SK-N-SH treated with all-trans-retinoic acid at 6 μM for 48 hours (cell line): Measurements from ENCODE around the gene C22orf31.

Source experiments
- ATAC-seq: fragments of 200-7000 bp; cut with Tn5 transposase; 3 replicates; pipeline ENCODE4 v1.9.1; 2020; ENCODE audit warnings: mild to moderate bottlenecking, moderate library complexity
- ARNTL ChIP-seq: fragments of 450-650 bp; formaldehyde crosslinking; IDR thresholded peaks from 2 replicates; pipeline ENCODE4 v1.5.0; 2020; ENCODE audit warnings: low read depth, mild to moderate bottlenecking, moderate library complexity, borderline replicate concordance
- BACH2 ChIP-seq: fragments of 250-450 bp; sonication (Bioruptor Pico); IDR thresholded peaks from 2 replicates; pipeline ENCODE4 v1.9.0; 2021; ENCODE audit warnings: mild to moderate bottlenecking, borderline replicate concordance
- CREB5 ChIP-seq: fragments of 250-450 bp; sonication (Bioruptor Pico); IDR thresholded peaks from 2 replicates; pipeline ENCODE4 v1.5.1; 2020; ENCODE audit warnings: low read depth, mild to moderate bottlenecking, moderate library complexity
- CSDC2 ChIP-seq: fragments of 250-450 bp; sonication (Bioruptor Pico); IDR thresholded peaks from 2 replicates; pipeline ENCODE4 v1.5.0; 2020; ENCODE audit warnings: mild to moderate bottlenecking, moderate library complexity
- CSRNP3 ChIP-seq: fragments of 250-450 bp; sonication (Bioruptor Pico); IDR thresholded peaks from 2 replicates; pipeline ENCODE4 v1.5.1; 2021; ENCODE audit warnings: mild to moderate bottlenecking, moderate library complexity
- GLIS3 ChIP-seq: fragments of 250-450 bp; sonication (Bioruptor Pico); IDR thresholded peaks from 2 replicates; pipeline ENCODE4 v1.5.0; 2020; ENCODE audit warnings: mild to moderate bottlenecking, moderate library complexity
- ISL1 ChIP-seq: fragments of 250-450 bp; sonication (Bioruptor Pico); IDR thresholded peaks from 2 replicates; pipeline ENCODE4 v2.1.2; 2022; ENCODE audit warnings: mild to moderate bottlenecking, moderate library complexity
- OSR1 ChIP-seq: fragments of 250-450 bp; sonication (Bioruptor Pico); IDR thresholded peaks from 2 replicates; pipeline ENCODE4 v1.8.0; 2022; ENCODE audit warnings: moderate library complexity, mild to moderate bottlenecking, inconsistent platforms
- PATZ1 ChIP-seq: fragments of 250-450 bp; sonication (Bioruptor Pico); IDR thresholded peaks from 2 replicates; pipeline ENCODE4 v1.8.0; 2020; ENCODE audit warnings: mild to moderate bottlenecking, moderate library complexity, borderline replicate concordance
- POU6F1 ChIP-seq: fragments of 250-450 bp; sonication (Bioruptor Pico); IDR thresholded peaks from 2 replicates; pipeline ENCODE4 v1.8.0; 2021; ENCODE audit warnings: low read depth, mild to moderate bottlenecking, moderate library complexity, borderline replicate concordance
- PPARA ChIP-seq: fragments of 250-450 bp; sonication (Bioruptor Pico); IDR thresholded peaks from 2 replicates; pipeline ENCODE4 v1.5.0; 2020; ENCODE audit warnings: mild to moderate bottlenecking, borderline replicate concordance
- RARB ChIP-seq: fragments of 250-450 bp; sonication (Bioruptor Pico); IDR thresholded peaks from 2 replicates; pipeline ENCODE4 v1.8.0; 2021; ENCODE audit warnings: mild to moderate bottlenecking, moderate library complexity
- SNAI2 ChIP-seq: fragments of 250-450 bp; sonication (Bioruptor Pico); IDR thresholded peaks from 2 replicates; pipeline ENCODE4 v1.5.0; 2020; ENCODE audit warnings: mild to moderate bottlenecking, moderate library complexity
- TCF4 ChIP-seq: fragments of 250-450 bp; sonication (Bioruptor Pico); IDR thresholded peaks from 2 replicates; pipeline ENCODE4 v1.8.0; 2021; ENCODE audit warnings: mild to moderate bottlenecking, moderate library complexity, borderline replicate concordance
- TSHZ2 ChIP-seq: fragments of 250-450 bp; sonication (Bioruptor Pico); IDR thresholded peaks from 2 replicates; pipeline ENCODE4 v1.5.0; 2020; ENCODE audit warnings: mild to moderate bottlenecking, moderate library complexity
- ZC3H10 ChIP-seq: fragments of 250-450 bp; sonication (Bioruptor Pico); IDR thresholded peaks from 2 replicates; pipeline ENCODE4 v1.5.1; 2021; ENCODE audit warnings: mild to moderate bottlenecking, moderate library complexity
- ZFP3 ChIP-seq: fragments of 250-450 bp; sonication (Bioruptor Pico); IDR thresholded peaks from 2 replicates; pipeline ENCODE4 v1.5.0; 2020; ENCODE audit warnings: mild to moderate bottlenecking, moderate library complexity
- ZFP30 ChIP-seq: fragments of 450-650 bp; formaldehyde crosslinking; IDR thresholded peaks from 2 replicates; pipeline ENCODE4 v1.5.0; 2022; ENCODE audit warnings: mild to moderate bottlenecking, moderate library complexity
- ZNF565 ChIP-seq: fragments of 450-650 bp; formaldehyde crosslinking; conservative IDR thresholded peaks from 2 replicates; pipeline ENCODE4 v1.5.0; 2020; ENCODE audit warnings: low read depth, mild to moderate bottlenecking, moderate library complexity
- ZNF70 ChIP-seq: fragments of 450-650 bp; formaldehyde crosslinking; IDR thresholded peaks from 2 replicates; pipeline ENCODE4 v1.5.0; 2020; ENCODE audit warnings: mild to moderate bottlenecking, moderate library complexity
- ZNF8 ChIP-seq: fragments of 450-650 bp; formaldehyde crosslinking; IDR thresholded peaks from 2 replicates; pipeline ENCODE4 v1.5.0; 2020; ENCODE audit warnings: mild to moderate bottlenecking, moderate library complexity

C22orf31 gene

GRCh38 chr22:29070490-29070889 is 8.9 kb upstream of the C22orf31 start:
- no peak for ATAC-seq
- TF ChIP-seq ZC3H10 (CRISPR knock-in tag), result no peak
- TF ChIP-seq RARB (CRISPR knock-in tag), result no peak
- TF ChIP-seq OSR1 (CRISPR knock-in tag), result no peak
- no peak for TF ChIP-seq TCF4
- no peak for TF ChIP-seq BACH2 (CRISPR knock-in tag)
- no peak for TF ChIP-seq CREB5 (CRISPR knock-in tag)
- TF ChIP-seq POU6F1 (CRISPR knock-in tag), result no peak
- no peak for TF ChIP-seq ZNF70
- TF ChIP-seq PPARA (CRISPR knock-in tag), result no peak
- no peak for TF ChIP-seq TSHZ2 (CRISPR knock-in tag)
- TF ChIP-seq SNAI2 (CRISPR knock-in tag), result no peak
- no peak for TF ChIP-seq ISL1
- TF ChIP-seq ARNTL (CRISPR knock-in tag), result no peak
- TF ChIP-seq ZNF8, result no peak
- no peak for TF ChIP-seq PATZ1 (CRISPR knock-in tag)
- TF ChIP-seq GLIS3, result no peak
- TF ChIP-seq ZFP3 (CRISPR knock-in tag), result no peak
- no peak for TF ChIP-seq CSDC2 (CRISPR knock-in tag)

- TF ChIP-seq CSDC2 (CRISPR knock-in tag), result no peak
- no peak for TF ChIP-seq ZNF8
- no peak for TF ChIP-seq RARB (CRISPR knock-in tag)
- no peak for TF ChIP-seq ARNTL (CRISPR knock-in tag)
- TF ChIP-seq PPARA (CRISPR knock-in tag), result no peak
- TF ChIP-seq TCF4, result no peak
- TF ChIP-seq TSHZ2 (CRISPR knock-in tag), result no peak
- TF ChIP-seq POU6F1 (CRISPR knock-in tag), result no peak
- TF ChIP-seq ZNF70, result no peak
- no peak for TF ChIP-seq ZFP3 (CRISPR knock-in tag)
- TF ChIP-seq ZFP30 (CRISPR knock-in tag), result no peak
- no peak for TF ChIP-seq GLIS3
- no peak for TF ChIP-seq OSR1 (CRISPR knock-in tag)
- TF ChIP-seq ZNF565 (CRISPR knock-in tag), result no peak
- no peak for TF ChIP-seq CSRNP3 (CRISPR knock-in tag)
- TF ChIP-seq, all 23 proteins: peak for 0
- no peak for ATAC-seq
Measured at GRCh38 chr22:29069463-29069862, 7.8 kb upstream of the C22orf31 start.
